ENCODE results near the gene NELFA.
"Not testable (repeated sequence)": the region's sequence is repeated elsewhere in the genome, so short reads cannot be mapped to it uniquely, and the experiment has no call there.

NELFA gene

DNA sequence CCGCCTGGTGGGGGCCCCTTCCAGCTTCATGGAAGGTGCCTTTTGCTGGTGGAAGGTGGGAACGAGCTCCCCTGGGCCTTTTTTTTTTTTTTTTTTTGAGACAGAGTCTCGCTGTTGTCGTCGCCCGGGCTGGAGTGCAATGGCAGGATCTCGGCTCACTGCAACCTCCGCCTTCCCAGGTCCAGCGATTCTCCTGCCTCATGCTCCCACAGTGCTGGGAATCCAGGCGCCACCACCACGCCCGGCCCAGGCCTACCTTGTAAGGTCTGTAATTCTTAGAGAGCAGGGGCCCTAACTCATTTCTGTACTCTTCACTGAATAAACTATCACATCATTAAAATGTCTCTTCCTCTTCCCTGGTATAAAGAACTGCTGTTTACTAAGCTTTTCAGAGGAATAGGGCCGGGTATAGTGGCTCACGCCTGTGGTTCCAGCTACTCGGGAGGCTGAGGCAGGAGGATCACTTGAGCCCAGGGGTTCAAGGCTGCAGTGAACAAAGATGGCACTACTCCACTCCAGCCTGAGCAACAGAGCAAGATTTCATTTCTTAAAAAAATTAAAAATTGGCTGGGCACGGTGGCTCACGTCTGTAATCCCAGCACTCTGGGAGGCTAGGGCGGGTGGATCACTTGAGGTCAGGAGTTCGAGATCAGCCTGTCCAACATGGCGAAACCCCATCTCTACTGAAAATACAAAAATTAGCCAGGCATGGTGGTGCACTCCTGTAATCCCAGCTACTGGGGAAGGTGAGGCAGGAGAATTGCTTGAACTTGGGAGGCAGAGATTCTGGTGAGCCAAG lies 14.9 kb downstream of the NELFA start:
- DNase-seq = not testable (repeated sequence)

DNA sequence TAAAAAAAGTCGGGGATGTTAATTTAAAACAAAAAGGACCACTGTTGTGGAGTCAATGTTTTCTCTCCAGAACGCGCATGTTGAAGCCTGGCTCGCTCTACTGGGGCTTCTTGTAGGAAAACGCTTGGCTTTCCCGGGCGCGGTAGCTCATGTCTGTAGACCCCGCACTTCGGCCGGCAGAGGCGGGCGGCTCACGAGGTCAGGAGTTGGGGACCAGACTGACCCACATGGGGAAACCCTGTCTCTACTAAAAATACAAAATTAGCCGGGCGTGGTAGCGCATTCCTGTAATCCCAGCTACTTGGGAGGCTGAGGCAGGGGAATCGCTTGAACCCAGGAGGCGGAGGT lies 15.6 kb downstream of the NELFA start:
- no peak for DNase-seq

DNA sequence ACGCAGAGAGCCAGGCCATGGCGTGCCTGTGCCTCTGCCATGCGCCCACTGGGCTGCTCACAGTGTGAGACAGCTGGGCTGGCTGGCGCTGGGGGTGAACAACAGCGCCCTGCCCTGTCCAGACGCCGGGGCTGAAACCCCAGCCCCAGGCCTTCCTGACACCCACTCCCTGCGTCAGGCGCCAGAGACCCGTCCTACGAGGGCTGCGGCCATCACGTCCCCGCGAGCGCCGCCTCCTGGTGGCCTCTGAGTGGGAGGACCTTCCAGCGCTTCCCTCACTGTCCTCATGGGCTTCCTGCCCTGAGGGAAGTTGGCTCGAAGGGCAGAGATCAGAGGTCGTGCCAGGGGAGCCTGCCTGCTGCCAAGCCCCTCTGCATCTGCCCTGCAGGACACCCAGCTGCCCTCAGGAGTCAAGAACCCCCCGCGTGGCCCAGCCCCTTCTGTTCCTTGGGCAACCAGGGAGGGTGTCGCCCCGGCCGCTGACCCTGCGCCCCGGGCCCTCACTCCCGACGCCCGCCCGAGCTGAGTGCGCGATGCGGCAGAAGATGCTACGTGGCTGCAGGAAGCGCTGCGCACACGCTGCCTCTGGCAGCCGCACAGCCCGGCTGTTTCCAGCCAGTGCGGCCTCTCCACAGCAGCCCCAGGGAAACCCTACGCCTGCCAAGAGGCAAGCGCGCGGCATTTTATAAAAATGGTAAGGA lies 16.2 kb downstream of the NELFA start:
- DNase-seq = no peak

DNA sequence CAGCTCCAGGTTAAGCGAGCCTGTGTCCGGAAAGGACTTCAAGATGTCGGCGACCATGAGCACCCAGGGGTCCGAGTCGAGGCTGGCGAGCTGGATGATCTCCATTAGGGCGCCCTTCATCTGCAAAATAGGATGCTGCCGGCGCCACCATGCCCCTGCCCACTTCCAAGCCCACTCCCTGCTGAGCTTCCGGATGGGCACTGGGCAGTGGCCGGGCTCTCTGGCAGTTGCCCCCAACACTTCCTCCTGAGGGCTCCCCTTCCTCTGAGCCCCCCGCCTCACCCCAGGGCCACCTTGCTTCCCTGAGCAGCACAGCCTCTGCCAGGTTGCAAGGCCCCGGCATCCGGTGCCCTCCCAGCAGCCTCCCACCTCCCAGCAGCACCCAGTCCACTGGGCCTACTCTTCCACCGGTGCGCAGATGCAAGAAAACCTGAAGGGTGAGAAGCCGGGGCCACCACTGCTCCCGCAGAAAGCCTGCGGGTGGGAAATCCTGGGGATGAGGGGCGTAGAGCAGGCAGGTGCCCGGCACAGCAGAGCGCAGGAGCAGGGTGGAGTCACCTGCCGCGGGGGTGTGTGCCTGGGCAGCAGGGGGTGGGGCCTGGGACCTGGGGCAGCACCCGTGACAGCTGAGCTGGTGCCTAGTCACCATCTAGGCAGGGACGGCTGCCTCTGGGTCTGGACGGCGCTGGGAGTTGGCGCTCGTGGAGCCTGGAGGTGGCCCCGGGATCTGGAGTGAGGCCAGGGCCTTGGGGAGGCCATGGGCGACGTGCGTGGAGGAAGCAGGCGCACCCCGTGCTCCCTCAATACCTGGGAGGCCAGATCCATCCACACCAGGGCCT lies 17.0 kb downstream of the NELFA start:
- DNase-seq = no peak

DNA sequence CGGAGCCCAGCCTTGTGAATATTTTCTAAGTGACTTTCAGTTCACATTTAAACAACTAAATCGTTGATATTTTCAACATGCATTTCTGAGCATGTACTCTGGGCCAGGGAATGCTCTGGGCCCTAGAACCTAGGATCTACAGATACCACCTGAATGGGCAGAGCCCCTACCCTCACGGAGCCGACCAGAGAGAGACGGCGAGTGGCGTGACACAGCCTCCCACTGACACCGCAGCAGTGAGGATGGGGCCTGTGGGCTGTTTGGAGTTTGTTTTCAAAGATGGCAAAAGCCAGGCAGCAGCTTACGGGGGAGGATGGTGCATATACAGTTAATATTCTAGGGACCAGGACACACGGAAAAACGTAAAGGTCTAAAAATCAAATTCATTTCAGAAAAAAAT lies 17.7 kb downstream of the NELFA start:
- DNase-seq = no peak

DNA sequence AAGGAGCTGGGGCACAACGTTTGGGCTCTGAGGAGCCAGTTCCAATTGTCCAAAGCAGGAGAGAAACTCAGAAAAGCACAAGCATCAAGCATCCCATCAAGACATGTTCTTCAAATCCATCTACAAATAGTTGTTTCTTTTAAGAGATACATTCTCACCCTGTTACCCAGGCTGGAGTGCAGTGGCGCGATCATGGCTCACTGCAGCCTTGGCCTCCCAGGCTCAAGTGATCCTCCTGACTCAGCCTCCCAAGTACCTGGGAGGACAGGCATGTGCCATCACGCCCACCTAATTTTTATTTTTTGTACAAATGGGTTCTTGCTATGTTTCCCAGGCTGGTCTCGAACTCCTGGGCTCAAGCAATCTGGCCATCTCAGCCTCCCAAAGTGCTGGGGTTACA lies 18.1 kb downstream of the NELFA start:
- DNase-seq = no peak

DNA sequence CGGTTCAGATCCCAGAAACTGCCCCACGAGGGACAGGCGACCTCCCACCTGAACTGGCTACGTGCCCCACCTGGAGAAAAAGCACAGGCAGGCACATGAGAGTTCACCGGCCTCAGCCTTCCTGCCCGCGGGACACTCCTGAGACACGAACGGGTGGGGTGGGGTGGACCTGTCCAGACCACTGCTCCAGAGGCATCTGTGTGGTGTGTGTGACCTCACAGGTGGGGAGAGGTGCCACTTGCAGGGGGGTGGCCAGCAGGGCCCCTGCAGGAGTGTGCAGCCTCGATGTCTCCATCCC lies 18.5 kb downstream of the NELFA start:
- DNase-seq = no peak

DNA sequence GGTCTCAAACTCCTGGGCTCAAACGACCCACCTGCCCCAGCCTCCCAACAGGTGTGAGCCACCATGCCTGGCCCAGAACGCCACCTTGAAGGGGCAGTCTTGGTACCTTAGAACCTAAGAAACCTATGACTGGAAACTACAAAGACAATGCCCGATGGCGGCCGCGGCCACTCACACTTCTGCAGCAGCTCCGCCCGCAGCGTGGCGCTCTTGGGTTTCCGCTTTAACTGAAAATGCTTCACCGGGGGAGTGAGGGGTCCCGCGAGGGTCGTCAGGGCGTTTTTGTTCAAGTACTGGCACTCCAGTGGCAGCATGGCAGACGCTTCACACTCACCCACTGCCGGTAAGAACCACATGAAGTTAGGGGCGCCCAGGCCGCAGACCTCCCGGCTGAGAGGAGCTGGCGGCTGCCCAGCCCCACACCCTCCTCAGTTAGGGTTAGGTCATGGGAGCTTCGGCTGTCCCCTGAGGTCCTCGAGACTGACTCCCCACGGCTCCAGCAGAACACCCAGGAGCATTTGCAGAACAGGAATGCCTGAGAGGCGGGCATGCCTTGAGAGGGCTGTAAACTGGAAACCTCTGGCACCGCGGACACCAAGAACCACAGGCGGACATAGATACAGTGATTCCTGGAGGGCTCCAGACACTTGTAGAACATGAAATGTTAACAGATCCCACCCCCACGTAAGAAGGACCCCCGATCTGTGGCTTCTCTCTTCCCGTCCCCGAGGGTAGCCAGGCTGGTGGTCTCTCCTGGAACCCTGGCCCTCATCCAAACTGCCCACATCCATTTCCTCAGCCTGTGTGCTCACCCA lies 19.0 kb downstream of the NELFA start:
- no peak for DNase-seq

DNA sequence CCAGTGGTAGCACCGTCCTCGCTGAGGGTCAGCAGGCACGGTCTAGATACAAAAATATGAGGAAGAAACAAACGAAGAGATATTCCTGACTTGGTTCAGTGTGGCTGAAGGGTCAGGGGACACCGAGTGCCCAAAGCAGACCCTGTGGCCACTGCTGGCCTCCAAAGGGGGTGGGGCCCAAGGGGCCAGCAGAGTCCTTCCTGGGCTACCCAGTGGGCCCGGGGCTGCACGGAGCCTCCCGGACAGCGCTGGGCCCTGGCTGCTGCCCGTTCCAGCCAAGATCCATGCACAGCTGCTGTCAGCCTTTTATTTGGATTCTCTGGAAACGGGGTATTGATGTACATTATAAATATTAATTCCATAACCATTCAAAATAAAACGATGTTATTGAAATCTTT lies 20.4 kb downstream of the NELFA start:
- DNase-seq = no peak

DNA sequence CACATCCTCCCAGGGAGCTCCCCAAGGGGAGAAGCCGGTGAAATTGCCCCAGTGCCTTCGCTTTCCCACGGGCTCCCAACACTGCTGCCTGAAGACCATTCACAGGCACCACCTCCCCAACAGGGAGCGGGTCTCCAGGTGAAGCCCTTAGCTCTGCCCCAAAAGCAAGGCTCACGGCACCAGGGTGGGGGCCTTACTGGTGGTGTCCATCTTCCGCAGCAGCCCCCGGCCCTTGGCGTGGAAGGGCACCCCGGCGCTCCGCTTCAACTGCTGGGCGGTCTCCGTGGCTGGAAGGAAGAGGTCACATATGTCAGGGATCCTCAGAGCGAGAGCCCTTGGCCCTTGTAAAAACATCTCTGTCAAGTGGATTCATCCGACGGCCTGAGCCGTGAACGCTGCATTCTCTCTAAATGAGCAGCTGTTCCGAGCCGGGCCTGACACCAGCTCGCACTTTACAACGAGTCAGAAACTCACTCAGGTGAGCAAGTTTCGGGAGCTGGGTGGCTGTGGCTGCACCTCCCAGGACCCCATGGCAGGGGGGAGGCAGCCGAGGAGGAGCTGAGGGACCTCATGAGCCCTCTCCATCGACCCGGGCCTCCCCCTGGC lies 20.9 kb downstream of the NELFA start:
- DNase-seq = no peak

DNA sequence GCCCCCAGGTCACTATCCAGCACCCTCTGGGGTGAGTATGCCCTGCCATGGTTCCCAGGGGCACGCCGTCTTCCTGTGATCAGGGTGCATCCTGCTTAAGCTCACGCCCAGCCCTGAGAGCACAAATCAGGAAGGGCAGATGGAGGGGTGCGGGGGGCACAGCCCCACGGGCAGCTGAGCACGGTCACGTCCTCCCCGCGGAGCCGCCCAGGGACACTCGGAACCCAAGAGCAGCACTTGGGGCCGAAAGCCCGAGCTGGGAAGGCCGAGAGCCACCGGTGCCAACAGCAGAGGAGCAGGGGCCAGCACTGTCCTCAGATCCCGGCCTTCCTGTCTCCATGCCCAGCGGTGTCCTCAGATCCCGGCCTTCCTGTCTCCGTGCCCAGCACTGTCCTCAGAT lies 21.5 kb downstream of the NELFA start:
- DNase-seq = no peak

DNA sequence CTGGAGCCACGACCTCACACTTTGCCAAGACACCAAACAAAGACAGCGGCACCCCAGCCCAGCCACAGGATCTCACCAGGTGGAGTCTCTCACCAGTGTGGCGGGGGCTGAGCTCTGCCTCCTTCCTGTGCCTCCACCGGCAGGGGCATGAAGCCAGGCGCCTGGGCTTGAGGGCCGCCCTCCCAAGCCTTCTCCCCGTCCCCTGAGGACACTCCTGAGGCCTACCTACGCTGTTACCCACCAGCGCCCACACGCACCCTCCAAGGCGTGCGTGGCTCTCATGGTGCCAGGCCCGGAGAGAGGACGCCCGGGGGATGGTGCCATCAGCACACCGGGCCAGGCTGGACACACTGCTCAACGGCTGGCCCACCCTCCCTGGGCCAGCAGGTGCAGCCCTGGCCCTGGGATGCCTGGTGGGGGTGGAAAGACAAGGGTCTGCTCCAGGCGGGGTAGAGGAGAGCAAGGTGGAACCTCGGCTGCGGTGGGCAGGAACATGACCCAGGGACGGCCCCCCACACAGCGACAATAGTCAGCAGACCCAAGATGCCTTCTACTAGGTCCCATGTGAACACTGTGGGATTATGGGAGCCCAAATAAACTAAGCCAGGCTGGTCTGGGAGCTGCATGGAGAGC lies 22.1 kb downstream of the NELFA start:
- no peak for DNase-seq

DNA sequence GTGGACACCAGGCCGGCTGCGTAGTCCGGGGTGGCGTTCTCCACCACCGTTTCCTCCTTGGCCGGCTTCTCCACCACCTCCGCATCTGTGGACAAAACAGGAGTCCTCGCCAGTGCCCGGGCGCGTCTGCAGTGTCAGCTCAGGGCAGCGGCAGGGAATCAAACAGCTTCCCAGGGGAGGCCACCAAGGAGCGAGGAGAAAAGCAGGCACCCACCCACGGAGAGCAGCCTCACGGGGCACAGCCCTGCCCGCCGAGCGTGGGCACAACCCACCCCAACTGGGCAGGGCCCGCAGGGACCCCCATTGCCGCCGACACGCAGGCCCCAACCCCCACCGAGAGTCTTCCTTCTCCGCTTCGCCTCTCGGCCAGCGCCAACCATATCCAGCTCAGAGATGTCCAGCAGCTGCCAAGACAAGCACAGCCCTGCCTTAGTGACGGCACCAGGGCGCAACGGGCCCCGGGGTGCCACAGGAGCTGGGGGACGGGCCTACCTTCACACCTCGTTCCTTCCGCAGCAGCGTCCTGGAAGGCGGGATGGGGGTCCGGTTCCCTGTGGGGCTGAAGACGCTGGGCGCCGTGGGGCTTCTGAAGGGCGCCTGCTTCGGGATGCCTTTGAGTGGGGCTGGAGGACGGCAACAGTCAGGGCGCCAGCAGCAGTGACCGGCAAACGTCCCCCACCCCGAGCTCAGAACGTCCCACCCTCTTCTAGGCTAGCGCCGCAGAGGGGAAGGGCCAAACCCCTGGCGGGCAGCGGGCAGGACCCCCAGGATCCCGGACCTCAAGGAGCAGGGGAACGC lies 22.8 kb downstream of the NELFA start:
- DNase-seq = no peak

DNA sequence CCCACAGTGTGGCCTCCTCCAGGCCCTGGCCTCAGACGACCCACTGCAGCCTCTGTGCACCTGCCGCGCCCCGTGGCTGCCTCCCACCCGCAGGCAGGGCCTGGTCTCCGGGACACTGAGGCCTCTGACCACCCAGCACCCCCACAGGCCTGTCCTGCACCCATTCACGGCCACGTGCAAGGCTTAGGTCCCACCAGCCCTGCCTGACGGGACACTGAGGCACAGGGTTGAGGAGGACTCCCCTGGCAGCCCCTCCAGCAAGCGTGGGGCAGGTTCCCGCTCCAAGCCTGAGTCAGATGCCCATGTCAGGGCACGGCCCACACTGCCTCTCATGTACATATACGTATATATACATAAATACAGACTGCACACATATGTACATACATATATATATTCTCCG lies 23.5 kb downstream of the NELFA start:
- no peak for DNase-seq

DNA sequence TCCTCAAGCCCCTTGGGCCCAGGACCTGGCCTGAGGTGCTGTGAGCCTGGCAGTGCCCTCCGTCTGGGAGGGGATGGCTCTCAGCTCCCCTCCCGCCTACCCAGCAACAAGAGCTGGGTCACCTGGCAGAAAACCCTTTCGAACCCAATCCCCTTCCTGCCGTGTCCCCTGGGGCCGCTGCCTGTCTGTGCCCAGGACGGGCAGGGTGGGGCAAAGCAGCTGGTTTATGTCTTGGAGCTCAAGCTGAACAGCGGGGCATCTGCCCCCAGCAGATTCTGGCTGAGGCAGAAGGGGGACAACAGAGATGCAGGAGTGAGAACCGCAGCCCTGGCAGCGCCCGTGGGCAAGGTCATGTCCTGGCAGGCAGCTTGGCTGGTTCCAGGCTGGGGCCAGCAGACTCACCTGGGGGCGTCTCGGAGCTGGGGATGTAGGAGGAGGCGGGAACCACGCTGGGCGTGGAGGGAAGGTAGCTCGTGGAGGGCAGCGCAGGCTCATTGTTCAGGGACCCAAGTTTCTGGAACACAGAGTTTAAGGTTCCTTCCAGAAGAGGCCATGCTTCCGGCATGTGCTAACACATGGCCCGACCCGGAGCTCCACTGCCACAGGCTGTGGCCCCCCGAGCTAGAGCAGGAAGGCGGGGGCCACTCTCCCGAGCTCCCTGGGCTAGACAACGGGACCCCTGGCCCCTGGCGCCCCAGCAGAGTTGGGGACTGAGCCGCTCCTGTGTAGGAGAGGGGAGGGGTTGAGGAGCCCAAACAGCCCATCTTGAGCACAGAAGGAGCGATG lies 24.2 kb downstream of the NELFA start:
- DNase-seq = no peak

DNA sequence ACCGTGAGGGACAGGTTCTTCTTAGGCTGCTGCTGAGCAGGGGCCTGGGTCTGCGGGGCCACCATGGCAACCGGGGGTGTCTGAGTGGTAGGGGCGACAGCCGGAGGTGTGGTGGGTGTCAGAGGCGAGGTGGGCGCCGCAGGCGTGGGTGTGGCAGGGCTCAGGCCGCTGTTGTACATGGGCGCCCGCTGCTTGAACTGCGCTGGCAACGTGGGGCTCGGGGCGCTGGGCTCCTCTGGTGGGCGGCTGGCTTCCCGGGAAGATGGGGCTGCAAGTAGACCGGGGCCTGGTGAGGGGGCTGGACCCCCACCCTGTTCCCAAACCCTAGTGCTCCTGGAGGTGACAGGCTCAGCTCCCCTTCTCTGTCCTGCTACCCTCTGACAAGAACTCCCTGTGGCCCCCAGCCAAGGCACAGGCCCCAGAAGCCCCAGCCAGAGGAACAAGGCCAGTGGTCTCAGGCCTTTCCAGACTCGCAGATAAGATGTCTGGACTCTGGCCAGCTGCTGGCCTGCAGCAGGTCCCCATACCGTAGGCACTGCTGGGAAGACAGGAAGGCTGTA lies 24.8 kb downstream of the NELFA start:
- DNase-seq = no peak

DNA sequence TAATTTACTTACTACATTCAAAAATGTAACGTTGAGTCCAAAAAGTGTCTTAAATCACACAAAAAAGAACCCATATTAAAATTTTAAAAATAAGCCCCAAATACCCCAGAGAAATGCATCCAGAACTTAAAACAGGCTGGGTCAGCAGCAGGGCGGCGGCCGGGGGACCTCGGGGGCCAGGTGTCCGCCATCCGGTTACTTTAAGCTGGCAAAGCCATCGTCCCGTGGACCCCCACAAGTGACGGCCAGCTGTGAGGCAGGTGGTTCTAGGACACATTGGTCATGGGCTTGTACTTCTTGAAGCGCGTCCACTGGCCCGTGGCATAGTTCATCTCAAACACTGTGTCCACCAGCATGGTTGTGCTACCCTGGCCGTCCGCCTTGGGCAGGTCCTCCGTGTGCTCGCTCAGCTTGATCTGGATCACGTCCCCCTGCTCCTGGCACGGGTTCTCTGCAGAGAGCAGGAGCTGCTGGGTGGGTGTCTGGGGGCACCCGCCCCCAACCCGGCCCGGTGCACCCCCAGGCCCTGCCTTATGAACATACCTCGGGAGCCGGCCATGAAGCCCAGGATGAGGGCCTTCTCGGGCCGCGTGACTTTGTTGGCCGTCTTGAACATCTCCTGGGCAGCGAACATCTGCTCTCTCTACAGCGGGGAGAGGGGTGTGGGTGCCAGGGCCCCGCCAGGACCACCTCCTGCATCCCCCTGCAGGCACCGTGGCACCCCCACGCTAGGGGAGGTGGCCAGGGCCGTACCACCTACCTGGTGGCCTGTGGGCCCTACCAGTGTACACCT lies 25.5 kb downstream of the NELFA start:
- no peak for DNase-seq

DNA sequence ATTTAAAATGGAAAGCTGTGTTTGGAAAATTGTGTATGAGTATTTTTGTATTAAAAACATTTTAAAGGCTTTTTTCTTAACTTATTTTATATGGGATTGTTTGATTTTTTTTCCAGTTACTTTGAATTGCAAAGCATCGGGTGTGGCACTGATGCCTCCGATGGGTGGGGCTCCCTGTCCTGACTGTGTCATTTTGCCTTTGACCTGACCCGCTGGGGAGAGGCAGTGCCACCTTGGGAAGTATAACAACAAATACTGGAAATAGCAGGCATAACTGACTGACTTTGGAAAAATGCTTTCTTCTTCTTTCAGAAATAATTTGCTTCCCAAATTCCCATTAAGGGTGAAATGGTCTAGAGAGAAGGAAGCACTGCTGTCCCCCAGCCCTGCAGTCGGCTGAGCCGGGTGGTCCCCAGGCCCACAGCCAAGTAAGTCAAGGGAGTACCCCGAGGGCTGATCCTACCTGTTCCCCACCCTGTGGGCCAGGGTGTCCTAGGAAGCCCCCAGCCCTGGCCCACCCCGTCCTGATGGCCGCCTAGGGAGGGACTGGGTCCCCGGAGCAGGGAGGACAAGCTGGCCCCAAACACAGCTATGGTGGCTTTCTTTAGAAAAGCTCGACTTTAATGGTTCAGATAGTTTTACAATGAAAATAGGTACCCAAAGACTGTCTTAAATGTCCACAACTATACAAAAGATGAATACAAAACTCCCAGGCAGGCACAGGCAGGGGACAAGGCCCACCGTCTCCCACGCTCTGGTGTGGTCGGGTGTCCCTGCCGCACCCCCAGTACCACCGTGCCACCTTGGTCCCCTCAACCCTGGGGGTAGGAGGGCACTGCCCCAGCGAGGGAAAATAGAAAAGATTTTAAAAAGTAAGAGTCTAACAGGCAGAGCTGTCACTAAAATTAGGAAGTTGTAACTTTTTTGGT lies 26.4 kb downstream of the NELFA start:
- DNase-seq = no peak
